ENCODE data around the gene CNTNAP3.
"Not testable (repeated sequence)": the region's sequence is repeated elsewhere in the genome, so short reads cannot be mapped to it uniquely, and the experiment has no call there.

Gene CNTNAP3

GRCh38 chr9:39108145-39108544 lies 179.8 kb downstream of the CNTNAP3 start:
- TF ChIP-seq CTCF (IDR thresholded peaks at IDR 0.05), result no peak
- H3K4me3 ChIP-seq, result no peak overlapping the region
- H3K27ac ChIP-seq, result no peak overlapping the region
- no peak for DNase-seq (ENCODE audit: low spot score)

- not testable (repeated sequence) for H3K27ac ChIP-seq; H3K4me3 ChIP-seq; DNase-seq (ENCODE audit: low spot score)
Observed at GRCh38 chr9:39097208-39097607, 190.8 kb downstream of the CNTNAP3 start.

- not testable (repeated sequence) for H3K4me3 ChIP-seq; H3K27ac ChIP-seq; DNase-seq (ENCODE audit: low spot score)
Observed at GRCh38 chr9:39085311-39085710, 202.7 kb downstream of the CNTNAP3 start.

GRCh38 chr9:39082574-39082973 lies 205.4 kb downstream of the CNTNAP3 start:
- not testable (repeated sequence) for H3K4me3 ChIP-seq, H3K27ac ChIP-seq
- DNase-seq (ENCODE audit: low spot score), result peak; percentile 66

GRCh38 chr9:39080081-39080480 lies 207.9 kb downstream of the CNTNAP3 start:
- H3K4me3 ChIP-seq; DNase-seq (ENCODE audit: low spot score); H3K27ac ChIP-seq: not testable (repeated sequence)

- not testable (repeated sequence) for H3K27ac ChIP-seq; DNase-seq (ENCODE audit: low spot score)
- peak overlapping the region; percentile 30 for H3K4me3 ChIP-seq
Observed at GRCh38 chr9:39078621-39079256, 209.2 kb downstream of the CNTNAP3 start.

GRCh38 chr9:39073537-39073936 lies 214.4 kb downstream of the CNTNAP3 start:
- H3K4me3 ChIP-seq; H3K27ac ChIP-seq; DNase-seq (ENCODE audit: low spot score): not testable (repeated sequence)

- H3K4me3 ChIP-seq; DNase-seq (ENCODE audit: low spot score); H3K27ac ChIP-seq: not testable (repeated sequence)
Observed at GRCh38 chr9:39067683-39068082, 220.3 kb downstream of the CNTNAP3 start.

GRCh38 chr9:39062966-39063365 lies 225.0 kb downstream of the CNTNAP3 start:
- not testable (repeated sequence) for DNase-seq (ENCODE audit: low spot score); H3K4me3 ChIP-seq

GRCh38 chr9:39054453-39054852 lies 233.5 kb downstream of the CNTNAP3 start:
- not testable (repeated sequence) for H3K27ac ChIP-seq; DNase-seq (ENCODE audit: low spot score)

More at GRCh38 chr9:39062966-39063365, 225.0 kb downstream of the CNTNAP3 start:
- H3K27ac ChIP-seq, result not testable (repeated sequence)

GRCh38 chr9:39046833-39047232 lies 241.1 kb downstream of the CNTNAP3 start:
- not testable (repeated sequence) for H3K4me3 ChIP-seq; H3K27ac ChIP-seq; DNase-seq (ENCODE audit: low spot score)

More at GRCh38 chr9:39054453-39054852, 233.5 kb downstream of the CNTNAP3 start:
- not testable (repeated sequence) for H3K4me3 ChIP-seq

- DNase-seq (ENCODE audit: low spot score); H3K4me3 ChIP-seq; H3K27ac ChIP-seq: not testable (repeated sequence)
Observed at GRCh38 chr9:39042352-39042803, 245.6 kb downstream of the CNTNAP3 start.

GRCh38 chr9:39041774-39042173 lies 246.2 kb downstream of the CNTNAP3 start:
- not testable (repeated sequence) for H3K4me3 ChIP-seq; H3K27ac ChIP-seq; DNase-seq (ENCODE audit: low spot score)

- not testable (repeated sequence) for DNase-seq (ENCODE audit: low spot score)
Observed at GRCh38 chr9:39039148-39039547, 248.8 kb downstream of the CNTNAP3 start.

GRCh38 chr9:39038221-39038620 lies 249.7 kb downstream of the CNTNAP3 start:
- not testable (repeated sequence) for H3K4me3 ChIP-seq; DNase-seq (ENCODE audit: low spot score); H3K27ac ChIP-seq

More at GRCh38 chr9:39039148-39039547, 248.8 kb downstream of the CNTNAP3 start:
- not testable (repeated sequence) for H3K27ac ChIP-seq, H3K4me3 ChIP-seq

- not testable (repeated sequence) for H3K4me3 ChIP-seq; DNase-seq (ENCODE audit: low spot score); H3K27ac ChIP-seq
Observed at GRCh38 chr9:39033849-39034248, 254.1 kb downstream of the CNTNAP3 start.

- H3K4me3 ChIP-seq; DNase-seq (ENCODE audit: low spot score); H3K27ac ChIP-seq: not testable (repeated sequence)
Observed at GRCh38 chr9:39030204-39031019, 257.6 kb downstream of the CNTNAP3 start.

GRCh38 chr9:39028855-39029254 lies 259.1 kb downstream of the CNTNAP3 start:
- DNase-seq (ENCODE audit: low spot score); H3K4me3 ChIP-seq; H3K27ac ChIP-seq: not testable (repeated sequence)
